H9 (cell line): ENCODE measurements around the gene SATB1. TPM values are rescaled to one million over a fixed set of nuclear protein-coding genes. Genes with fewer than 3 reads are reported as not detected.
A peak's percentile ranks its signal among the peaks of the same experiment; 100 is the strongest.

Experiments
- DNase-seq: peaks from one replicate; pipeline ENCODE4 v3.0.0-alpha.2; 2017
- H2AFZ ChIP-seq: one replicate; pipeline ENCODE4 v1.6.1; 2013; ENCODE audit warnings: mild to moderate bottlenecking, low read length, control low read depth, moderate library complexity
- H2AK5ac ChIP-seq: 2 replicates; pipeline ENCODE4 v1.6.1; 2013; ENCODE audit warnings: low read length, control low read depth, mixed read lengths; ENCODE audit not compliant: insufficient read length
- H2BK120ac ChIP-seq: one replicate; pipeline ENCODE4 v1.6.1; 2013; ENCODE audit warnings: low read depth, mild to moderate bottlenecking, low read length, control low read depth, inconsistent platforms; ENCODE audit not compliant: poor library complexity, severe bottlenecking
- H2BK12ac ChIP-seq: 2 replicates; pipeline ENCODE4 v1.6.1; 2013; ENCODE audit warnings: low read length, control low read depth, mixed read lengths, low read depth; ENCODE audit not compliant: insufficient read length
- H2BK15ac ChIP-seq: 2 replicates; pipeline ENCODE4 v1.6.1; 2013; ENCODE audit warnings: low read depth, low read length, control low read depth
- H2BK20ac ChIP-seq: one replicate; pipeline ENCODE4 v1.6.1; 2013; ENCODE audit warnings: low read depth, mild to moderate bottlenecking, low read length, control low read depth, inconsistent platforms; ENCODE audit not compliant: poor library complexity, severe bottlenecking
- H2BK5ac ChIP-seq: 2 replicates; pipeline ENCODE4 v1.6.1; 2013; ENCODE audit warnings: low read length, control low read depth, mixed read lengths; ENCODE audit not compliant: insufficient read length
- H3K14ac ChIP-seq: 2 replicates; pipeline ENCODE4 v1.6.1; 2013; ENCODE audit warnings: low read length, control low read depth; ENCODE audit not compliant: insufficient read depth
- H3K18ac ChIP-seq: 2 replicates; pipeline ENCODE4 v1.6.1; 2013; ENCODE audit warnings: low read depth, mild to moderate bottlenecking, mixed read lengths, low read length, control low read depth; ENCODE audit not compliant: insufficient read length
- H3K23ac ChIP-seq: 2 replicates; pipeline ENCODE4 v1.6.1; 2013; ENCODE audit warnings: low read length, control low read depth, mixed read lengths, low read depth; ENCODE audit not compliant: insufficient read length
- H3K23me2 ChIP-seq: 2 replicates; pipeline ENCODE4 v1.6.1; 2013; ENCODE audit warnings: low read depth, mild to moderate bottlenecking, mixed read lengths, low read length, control low read depth; ENCODE audit not compliant: insufficient read length, poor library complexity, severe bottlenecking
- H3K27ac ChIP-seq: 2 replicates; pipeline ENCODE4 v1.5.1; 2013; ENCODE audit warnings: low read length, control low read depth, mixed read lengths, low read depth; ENCODE audit not compliant: insufficient read length
- H3K27me3 ChIP-seq: 2 replicates; pipeline ENCODE4 v1.6.1; 2013; ENCODE audit warnings: low read length, control low read depth, inconsistent platforms; ENCODE audit not compliant: insufficient read depth
- H3K4ac ChIP-seq: 2 replicates; pipeline ENCODE4 v1.6.1; 2013; ENCODE audit warnings: low read depth, mild to moderate bottlenecking, control low read depth, inconsistent platforms, low read length, moderate library complexity
- H3K4me1 ChIP-seq: 2 replicates; pipeline ENCODE4 v1.6.1; 2013; ENCODE audit warnings: low read length, control low read depth, inconsistent platforms; ENCODE audit not compliant: insufficient read depth
- H3K4me2 ChIP-seq: 2 replicates; pipeline ENCODE4 v1.6.1; 2013; ENCODE audit warnings: low read length, control low read depth, mixed read lengths; ENCODE audit not compliant: insufficient read length, insufficient read depth
- H3K56ac ChIP-seq: 2 replicates; pipeline ENCODE4 v1.6.1; 2013; ENCODE audit warnings: low read depth, mild to moderate bottlenecking, mixed read lengths, low read length, control low read depth; ENCODE audit not compliant: insufficient read length
- H3K79me1 ChIP-seq: 2 replicates; pipeline ENCODE4 v1.6.1; 2013; ENCODE audit warnings: low read depth, mild to moderate bottlenecking, moderate library complexity, low read length, control low read depth, inconsistent platforms; ENCODE audit not compliant: insufficient read depth, poor library complexity, severe bottlenecking
- H3K79me2 ChIP-seq: 2 replicates; pipeline ENCODE4 v1.6.1; 2013; ENCODE audit warnings: low read length, control low read depth, inconsistent platforms; ENCODE audit not compliant: insufficient read depth
- H3K9ac ChIP-seq: 2 replicates; pipeline ENCODE4 v1.6.1; 2013; ENCODE audit warnings: low read length, control low read depth, mixed read lengths; ENCODE audit not compliant: insufficient read length; ENCODE audit errors: extremely low read depth
- H3K9me3 ChIP-seq: one replicate; pipeline ENCODE4 v1.6.1; 2013; ENCODE audit warnings: low read depth, low read length, inconsistent platforms; ENCODE audit not compliant: control insufficient read depth
- H3T11ph ChIP-seq: one replicate; pipeline ENCODE4 v1.6.1; 2013; ENCODE audit warnings: mild to moderate bottlenecking, low read length, control low read depth, inconsistent platforms
- H4K20me1 ChIP-seq: one replicate; pipeline ENCODE4 v1.6.1; 2013; ENCODE audit not compliant: control insufficient read depth, insufficient read length, insufficient read depth
- H4K5ac ChIP-seq: 2 replicates; pipeline ENCODE4 v1.6.1; 2013; ENCODE audit warnings: low read depth, mild to moderate bottlenecking, mixed read lengths, low read length, control low read depth; ENCODE audit not compliant: insufficient read length
- H4K8ac ChIP-seq: replicated peaks from 2 replicates; pipeline ENCODE4 v1.6.1; 2013; ENCODE audit warnings: low read length, control low read depth, mixed read lengths, low read depth; ENCODE audit not compliant: insufficient read length
- H4K91ac ChIP-seq: 2 replicates; pipeline ENCODE4 v1.6.1; 2013; ENCODE audit warnings: low read depth, mild to moderate bottlenecking, moderate library complexity, mixed read lengths, low read length, control low read depth; ENCODE audit not compliant: insufficient read length
- H3K27ac Mint-ChIP-seq, 3 experiments: 2 replicates in 2 of 3; 3 replicates in 1 of 3; pipeline ENCODE4 v1.8.0; 2020 to 2021; ENCODE audit warnings: mixed read lengths in 3 of 3, mild to moderate bottlenecking in 1 of 3, moderate library complexity in 1 of 3
- H3K27me3 Mint-ChIP-seq: 2 replicates; pipeline ENCODE4 v1.8.0; 2021; ENCODE audit warnings: low read depth, mild to moderate bottlenecking, moderate library complexity, mixed read lengths
- H3K36me3 Mint-ChIP-seq, 3 experiments: 2 replicates in 2 of 3; 3 replicates in 1 of 3; pipeline ENCODE4 v1.8.0; 2020 to 2021; ENCODE audit warnings: low read depth in 3 of 3, mixed read lengths in 3 of 3; ENCODE audit not compliant: insufficient read depth in 1 of 3
- H3K4me1 Mint-ChIP-seq, 2 experiments: 2 replicates each; pipeline ENCODE4 v1.8.0; 2020; ENCODE audit warnings: mixed read lengths in 2 of 2
- H3K4me3 Mint-ChIP-seq, 2 experiments: 2 replicates in 1 of 2; 3 replicates in 1 of 2; pipeline ENCODE4 v1.8.0; 2020 to 2021; ENCODE audit warnings: mild to moderate bottlenecking in 2 of 2, mixed read lengths in 2 of 2, moderate library complexity in 1 of 2
- H3K9me3 Mint-ChIP-seq, 2 experiments: 2 replicates in 1 of 2; 3 replicates in 1 of 2; pipeline ENCODE4 v1.8.0; 2020; ENCODE audit warnings: mild to moderate bottlenecking in 2 of 2, mixed read lengths in 2 of 2, moderate library complexity in 1 of 2
- CTCF ChIP-seq: fragments of 200-600 bp; sonication (generic); conservative IDR thresholded peaks from 3 replicates; pipeline ENCODE4 v1.8.0; 2021; ENCODE audit warnings: antibody characterized with exemption, mild to moderate bottlenecking
- WGBS: extraction: QIAGEN DNeasy Blood & Tissue Kit; methylation state at CpG from one replicate; pipeline ENCODE4 v1.1.7; 2013; ENCODE audit warnings: missing lambda C conversion rate, low lambda C conversion rate, mixed read lengths; ENCODE audit not compliant: insufficient read length; ENCODE audit errors: extremely low coverage; 5-methylcytosine and 5-hydroxymethylcytosine counted together
- total RNA-seq: library from RNA; stranded (reverse); gene quantifications from 2 replicates; pipeline ENCODE4 v1.2.1, GENCODE V29; 2021

SATB1 gene
- total RNA-seq, 1 experiment from 2014 or later: 30.7 TPM

- no CpG with 5 or more reads among the region's 22 CpGs for WGBS
- Histone ChIP-seq H2BK20ac (no peak overlapping the region), H4K8ac (no peak overlapping the region), H3K4me1 (peaks cover 2% of the 10 kb centered on the region; the same call in 1 of the 2 replicates), H3K23ac (no peak overlapping the region), H3K79me2 (peaks cover 1% of the 10 kb centered on the region; the same call in 1 of the 2 replicates), H4K5ac (no peak overlapping the region), H2BK5ac (no peak overlapping the region), H3K27me3 (no peaks in the 10 kb centered on the region), H3K9me3 (no peaks in the 10 kb centered on the region), H3K4me2 (peak overlapping the region; percentile 98), H2AK5ac (no peak overlapping the region), H3K56ac (no peak overlapping the region), H4K91ac (no peak overlapping the region), H2BK12ac (no peak overlapping the region), H2BK120ac (no peak overlapping the region), H3K18ac (no peak overlapping the region), H3K79me1 (no peaks in the 10 kb centered on the region), H3K23me2 (peaks cover 13% of the 10 kb centered on the region), H3K9ac (peak overlapping the region; percentile 32), H2BK15ac (no peak overlapping the region), H3K14ac (no peak overlapping the region), H4K20me1 (no peaks in the 10 kb centered on the region), H3K4ac (no peak overlapping the region), H3T11ph (no peak overlapping the region), H2AFZ (peak overlapping the region; percentile 17), H3K27ac (no peak overlapping the region)
- Mint-ChIP-seq H3K27me3 (no peaks in the 10 kb centered on the region), H3K4me3 (peak overlapping the region; percentile 88 to 98), H3K9me3 (no peaks in the 10 kb centered on the region; a peak in 1 of 5 replicates), H3K27ac (peak overlapping the region; percentile 22 to 95 (median 58); a peak in 5 of 7 replicates), H3K4me1 (peaks cover 27 to 29% of the 10 kb centered on the region in 2 experiments), H3K36me3 (peaks cover 0 to 8% (median 6%) of the 10 kb centered on the region in 3 experiments; a peak in 2 of 7 replicates)
- DNase-seq: peak; percentile 37
- no peak for TF ChIP-seq CTCF
Measured at GRCh38 chr3:18423401-18424212, 1.5 kb downstream of the SATB1 start.
